CD1c-positive myeloid dendritic cell (primary cell): ENCODE measurements around the gene POTEJ.
"Not testable (repeated sequence)": the region's sequence is repeated elsewhere in the genome, so short reads cannot be mapped to it uniquely, and the experiment has no call there.

Experiments
- DNase-seq: peaks from one replicate; pipeline ENCODE4 v3.0.0-alpha.2; 2016; ENCODE audit errors: extremely low spot score

The POTEJ gene

DNA sequence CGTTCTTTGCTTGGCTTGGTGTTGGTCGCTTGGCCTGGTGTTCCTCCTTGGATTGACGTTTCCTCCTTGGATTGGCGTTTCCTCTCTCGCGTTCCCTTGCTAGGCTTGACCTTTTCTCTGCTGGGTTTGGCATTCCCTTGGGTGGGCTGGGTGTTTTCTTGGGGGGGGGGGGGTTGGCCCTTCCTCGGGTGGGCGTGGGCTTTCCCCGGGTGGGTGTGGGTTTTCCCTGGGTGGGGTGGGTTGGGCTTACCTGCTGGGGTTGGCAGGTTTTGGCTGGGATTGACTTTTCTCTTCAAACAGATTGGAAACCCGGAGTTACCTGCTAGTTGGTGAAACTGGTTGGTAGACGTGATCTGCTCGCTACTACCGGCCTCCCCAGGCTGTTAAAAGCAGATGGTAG, at the start of gene POTEJ:
TSS of gene POTEJ (plus strand) at position 301 of the 400 bp plus-strand sequence. CDS start at position 394, 93 bp downstream.
- not testable (repeated sequence) for DNase-seq

DNA sequence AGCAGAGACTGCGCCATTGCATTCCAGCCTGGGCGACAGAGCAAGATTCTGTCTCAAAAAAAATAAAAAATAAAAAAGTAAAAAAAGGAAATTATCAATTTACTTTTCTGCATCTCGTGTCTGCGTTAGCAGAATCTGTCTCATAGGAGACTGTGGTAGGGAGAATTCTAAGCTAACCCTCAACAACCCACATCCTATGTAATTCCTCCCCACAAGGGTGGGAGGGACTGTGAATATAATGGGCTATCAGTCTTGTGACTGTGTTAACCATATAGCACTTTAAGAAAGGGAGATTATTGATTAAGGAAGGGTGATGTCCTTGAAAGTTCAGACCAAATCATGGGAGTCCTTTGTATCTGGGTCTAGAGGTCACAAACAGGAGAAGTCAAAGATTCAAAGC, 45.1 kb upstream of the POTEJ start:
- DNase-seq = not testable (repeated sequence)

DNA sequence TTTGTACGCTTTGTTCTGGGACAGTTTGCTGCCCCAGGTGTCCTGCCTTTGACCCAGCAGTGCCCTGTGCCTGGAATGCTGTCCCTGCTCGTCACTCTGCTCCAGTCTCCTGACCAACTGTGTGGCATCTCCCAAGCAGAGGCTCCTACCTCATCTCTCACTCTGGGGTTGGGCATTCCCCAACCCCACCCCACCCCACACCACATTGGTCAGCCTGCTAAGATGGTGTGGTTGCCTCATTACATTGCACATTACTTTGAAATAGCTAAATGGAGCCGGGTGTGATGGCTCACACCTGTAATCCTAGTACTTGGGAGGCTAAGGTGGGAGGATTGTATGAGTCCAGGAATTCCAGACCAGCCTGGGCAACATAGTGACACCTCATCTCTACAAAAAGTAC, 39.3 kb upstream of the POTEJ start:
- DNase-seq = not testable (repeated sequence)

DNA sequence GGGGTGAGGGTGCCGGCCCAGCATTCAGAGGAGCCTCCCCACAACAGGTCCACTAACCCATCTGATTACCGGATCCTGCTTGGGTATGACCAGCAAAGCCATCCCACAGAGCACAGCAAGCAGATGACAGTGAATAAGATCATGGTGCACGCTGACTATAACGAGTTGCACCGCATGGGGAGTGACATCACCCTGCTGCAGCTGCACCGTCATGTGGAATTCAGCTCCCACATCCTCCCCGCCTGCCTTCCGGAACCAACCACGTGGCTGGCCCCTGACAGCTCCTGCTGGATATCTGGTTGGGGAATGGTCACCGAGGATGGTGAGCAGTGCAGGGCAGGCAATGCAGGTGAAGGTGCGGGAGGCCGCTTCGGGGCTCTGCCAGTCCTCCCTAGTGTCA, 37.0 kb upstream of the POTEJ start:
- not testable (repeated sequence) for DNase-seq

DNA sequence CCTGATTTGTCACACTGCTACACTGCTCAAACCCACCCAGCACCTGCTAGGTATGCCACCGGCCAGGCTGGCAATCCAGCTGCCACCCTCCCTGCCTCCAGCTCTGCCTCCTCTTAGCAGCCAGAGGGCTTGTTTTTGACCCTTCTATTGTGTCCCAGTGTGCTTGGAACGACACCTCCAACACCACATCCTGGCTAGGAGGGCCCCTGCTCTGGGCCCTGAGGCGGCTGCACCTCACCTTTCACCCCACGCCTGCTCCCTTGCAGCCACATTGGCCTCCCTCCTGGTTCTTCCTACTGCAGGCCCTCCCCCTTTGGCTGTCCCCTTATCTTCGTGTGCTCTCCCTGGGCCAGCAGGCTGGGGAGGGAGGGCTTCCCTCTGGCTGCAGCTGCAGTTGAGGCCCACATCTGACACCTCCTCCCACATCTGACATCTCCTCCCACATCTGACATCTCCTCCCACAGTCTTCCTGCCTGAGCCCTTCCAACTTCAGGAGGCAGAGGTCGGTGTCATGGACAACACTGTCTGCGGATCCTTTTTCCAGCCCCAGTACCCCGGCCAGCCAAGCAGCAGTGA, 34.9 kb upstream of the POTEJ start:
- DNase-seq = not testable (repeated sequence)

DNA sequence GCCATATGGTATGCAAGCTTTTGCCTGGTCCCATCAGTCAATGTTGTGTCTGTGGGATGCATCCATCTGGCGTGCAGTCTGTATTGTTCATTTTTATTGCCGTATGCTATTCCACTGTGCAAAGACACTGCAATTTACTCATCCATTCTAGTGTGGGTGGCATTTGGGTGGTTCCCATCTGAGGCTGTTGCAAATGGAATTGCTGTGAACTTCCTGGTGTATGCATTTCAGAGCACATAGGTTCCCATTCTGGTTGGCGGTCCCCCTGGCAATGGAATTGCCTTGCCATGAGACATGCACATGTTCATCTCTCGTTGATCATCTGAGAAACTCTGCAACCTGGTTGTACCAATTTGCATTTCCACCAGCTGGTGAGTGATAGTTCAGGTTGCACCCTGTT, 33.7 kb upstream of the POTEJ start:
- DNase-seq = not testable (repeated sequence)

DNA sequence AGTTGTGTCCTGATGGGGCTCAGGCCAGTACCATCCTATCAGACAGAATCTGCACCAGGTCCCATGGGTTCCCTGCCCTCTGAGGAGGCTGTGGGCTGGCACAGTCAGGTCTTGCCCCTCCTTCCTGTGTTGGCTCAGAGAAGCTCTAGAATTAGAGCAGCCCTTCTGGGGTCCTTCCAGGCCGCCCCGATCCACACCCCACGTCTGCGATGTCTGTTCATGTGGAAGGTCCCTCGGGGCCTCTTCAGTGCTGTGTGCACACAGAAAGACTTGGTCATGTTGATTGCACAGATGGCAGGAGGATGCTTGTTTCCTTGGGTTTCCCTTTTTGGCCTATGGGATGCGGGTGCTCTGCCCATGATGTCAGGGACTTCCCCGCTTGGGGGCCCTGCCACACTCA, 32.1 kb upstream of the POTEJ start:
- DNase-seq = not testable (repeated sequence)

DNA sequence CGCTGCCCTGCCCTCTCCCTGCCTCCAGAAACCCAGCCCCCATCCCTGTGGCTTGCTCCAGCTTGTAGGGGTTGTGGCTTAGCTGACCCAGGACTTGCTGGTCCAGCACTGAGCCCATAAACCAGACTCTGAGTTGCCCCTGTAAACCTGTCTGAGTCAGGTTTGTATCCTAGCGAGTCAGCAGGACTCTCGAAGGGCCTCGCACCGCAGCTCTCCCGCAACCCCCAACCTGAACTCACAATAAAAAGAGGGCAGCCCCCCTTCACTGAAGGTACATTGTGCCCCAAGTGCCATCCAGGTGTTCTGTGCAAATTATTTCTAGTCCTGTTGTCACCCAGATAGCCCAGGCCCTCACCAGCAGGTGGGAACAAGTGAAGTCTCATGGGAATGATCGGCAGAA, 29.7 kb upstream of the POTEJ start:
- DNase-seq = not testable (repeated sequence)

DNA sequence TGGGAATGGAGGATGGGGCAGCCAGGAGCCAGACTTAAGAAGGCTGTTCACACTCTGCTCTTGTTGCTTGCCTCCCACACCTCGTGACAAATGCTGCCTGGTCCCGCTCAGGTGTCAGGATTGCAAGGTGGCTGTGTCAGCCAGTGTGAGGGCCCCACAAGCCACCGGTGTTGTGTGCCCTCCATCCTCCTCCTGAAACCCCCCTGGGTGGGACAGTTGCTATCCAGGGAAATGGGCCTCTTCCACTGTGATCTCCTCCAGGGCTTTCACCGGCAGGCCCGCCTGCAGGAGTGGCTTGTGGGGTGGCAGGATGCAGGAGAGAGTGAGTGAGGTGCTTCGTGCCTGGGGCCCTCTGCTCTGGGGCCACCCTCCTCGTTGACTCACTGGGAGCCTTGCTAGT, 28.3 kb upstream of the POTEJ start:
- DNase-seq = not testable (repeated sequence)

DNA sequence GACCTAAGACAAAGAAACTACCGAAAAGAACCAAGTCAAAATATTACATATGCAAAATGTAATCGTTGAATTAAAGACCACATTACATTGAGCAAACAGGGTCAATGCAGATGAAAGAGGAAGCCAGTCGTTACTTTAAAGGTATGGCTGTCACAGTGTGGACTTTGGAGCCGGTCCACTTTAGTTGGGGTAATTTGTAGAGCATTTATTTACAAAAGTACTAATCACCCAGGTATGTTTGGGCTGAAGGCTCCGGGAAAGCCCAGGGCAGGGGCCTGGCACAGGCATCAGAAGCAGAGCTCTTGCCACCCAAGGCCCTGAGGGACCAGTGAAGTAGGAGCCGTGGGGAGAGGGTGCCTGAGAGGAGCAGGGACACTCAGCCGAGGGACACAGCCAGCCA, 27.7 kb upstream of the POTEJ start:
- DNase-seq = not testable (repeated sequence)

DNA sequence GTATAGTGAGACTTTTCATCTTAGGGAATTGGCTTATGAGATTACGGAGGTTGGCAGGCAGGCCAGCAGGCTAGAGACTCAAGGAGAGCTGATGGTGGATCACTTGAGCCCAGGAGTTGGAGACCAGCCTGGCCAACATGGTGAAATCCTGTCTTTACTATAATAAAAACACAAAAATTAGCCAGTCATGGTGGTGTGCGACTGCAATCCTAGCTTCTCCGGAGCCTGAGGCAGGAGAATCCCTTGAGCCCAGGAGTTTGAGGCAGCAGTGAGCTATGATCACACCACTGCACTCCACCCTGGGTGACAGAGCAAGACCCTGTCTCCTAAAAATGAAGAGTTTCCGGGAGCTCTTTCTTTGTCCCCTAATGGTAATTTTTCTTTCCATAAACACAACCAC, 26.5 kb upstream of the POTEJ start:
- not testable (repeated sequence) for DNase-seq

DNA sequence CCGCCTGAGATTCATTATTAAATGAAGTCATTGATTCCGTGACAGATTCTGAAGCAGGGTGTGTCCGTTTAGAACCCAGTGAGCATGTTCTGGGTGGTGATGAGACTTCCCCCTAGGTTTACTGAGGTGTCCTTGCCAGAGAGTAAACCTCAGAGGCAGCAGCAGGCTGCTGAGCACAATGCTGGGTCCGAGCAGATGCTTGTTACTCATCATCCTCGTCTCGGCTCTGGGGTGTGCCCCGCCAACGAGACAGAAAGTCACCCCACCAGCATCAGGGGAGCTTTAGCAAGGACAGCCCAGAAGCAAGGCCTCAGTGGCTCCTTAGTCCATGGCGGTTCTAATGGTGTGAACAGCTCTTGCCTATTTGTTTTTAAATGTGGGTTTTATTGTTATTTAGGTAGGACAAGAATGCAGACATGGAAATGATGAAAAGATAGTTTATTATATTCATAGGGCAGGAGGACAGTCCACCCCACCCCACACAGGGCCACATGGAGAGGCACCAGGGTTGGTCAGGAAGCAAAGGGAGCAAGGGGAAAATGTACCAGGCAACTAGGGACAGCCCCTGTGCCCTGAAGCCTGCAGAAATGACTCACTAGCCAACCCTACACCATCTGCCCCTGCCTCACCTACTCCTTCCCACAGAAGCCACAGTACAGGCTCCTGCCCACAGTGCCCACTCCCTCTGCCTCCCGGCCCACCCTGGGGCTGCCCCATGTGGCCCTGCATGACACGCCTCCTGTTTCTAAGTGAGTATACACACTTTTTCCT, 22.4 kb upstream of the POTEJ start:
- not testable (repeated sequence) for DNase-seq

DNA sequence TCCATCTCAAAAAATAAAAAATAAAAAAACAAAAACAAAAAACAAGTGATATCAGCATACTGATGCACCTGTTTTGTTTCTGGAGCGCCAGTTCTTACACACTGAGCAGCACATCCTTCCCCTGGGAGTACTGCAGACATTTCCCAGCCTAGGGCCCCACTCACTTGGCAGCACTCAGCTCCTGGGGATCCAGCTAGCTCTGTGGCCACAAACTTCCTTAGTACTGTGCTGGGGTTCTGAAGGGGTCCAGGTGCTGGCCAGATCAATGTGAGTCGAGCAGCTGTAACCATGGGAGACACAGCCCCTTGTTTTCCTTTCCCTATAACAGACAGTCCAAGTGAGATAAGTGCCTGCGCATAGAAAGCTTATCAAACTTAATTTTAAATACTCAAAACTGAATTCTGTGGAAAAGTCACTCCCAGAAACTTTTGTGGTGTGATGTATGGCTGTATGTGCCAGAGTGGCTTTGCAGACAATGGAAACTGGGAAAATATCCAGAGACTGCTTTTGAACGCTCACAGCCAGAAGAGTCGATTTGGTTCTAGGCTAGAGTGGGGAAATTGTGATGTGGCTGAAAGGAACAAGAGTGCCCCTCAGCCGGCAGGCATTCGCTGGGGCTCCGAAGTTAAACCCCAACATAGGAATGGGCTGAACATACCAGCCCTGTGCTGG, 20.9 kb upstream of the POTEJ start:
- not testable (repeated sequence) for DNase-seq

DNA sequence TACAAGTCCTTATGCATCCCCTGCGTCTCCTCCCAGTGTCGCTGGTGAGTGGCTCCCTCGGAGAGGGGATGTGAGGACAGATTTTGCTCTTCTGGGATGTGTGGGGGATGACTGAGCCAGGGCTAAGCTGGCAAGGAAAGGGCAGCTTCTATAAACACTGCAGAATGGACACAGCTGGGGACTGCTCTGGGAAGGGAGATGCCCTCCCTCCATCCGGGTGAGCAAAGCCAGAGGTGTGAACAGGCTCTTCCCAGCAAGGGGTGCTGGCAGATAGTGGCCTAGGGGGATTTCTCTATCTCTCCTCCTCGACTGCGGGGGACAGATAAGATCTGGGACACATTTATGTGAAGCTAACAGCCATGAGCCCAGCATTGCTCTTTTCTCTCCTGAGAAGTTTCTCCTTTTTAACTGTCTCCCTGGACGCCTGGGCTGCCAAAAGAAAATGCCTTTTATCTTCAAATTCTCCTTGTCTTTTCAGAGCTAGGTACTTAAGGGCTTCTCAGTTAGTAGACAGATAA, 20.3 kb upstream of the POTEJ start:
- DNase-seq = not testable (repeated sequence)

DNA sequence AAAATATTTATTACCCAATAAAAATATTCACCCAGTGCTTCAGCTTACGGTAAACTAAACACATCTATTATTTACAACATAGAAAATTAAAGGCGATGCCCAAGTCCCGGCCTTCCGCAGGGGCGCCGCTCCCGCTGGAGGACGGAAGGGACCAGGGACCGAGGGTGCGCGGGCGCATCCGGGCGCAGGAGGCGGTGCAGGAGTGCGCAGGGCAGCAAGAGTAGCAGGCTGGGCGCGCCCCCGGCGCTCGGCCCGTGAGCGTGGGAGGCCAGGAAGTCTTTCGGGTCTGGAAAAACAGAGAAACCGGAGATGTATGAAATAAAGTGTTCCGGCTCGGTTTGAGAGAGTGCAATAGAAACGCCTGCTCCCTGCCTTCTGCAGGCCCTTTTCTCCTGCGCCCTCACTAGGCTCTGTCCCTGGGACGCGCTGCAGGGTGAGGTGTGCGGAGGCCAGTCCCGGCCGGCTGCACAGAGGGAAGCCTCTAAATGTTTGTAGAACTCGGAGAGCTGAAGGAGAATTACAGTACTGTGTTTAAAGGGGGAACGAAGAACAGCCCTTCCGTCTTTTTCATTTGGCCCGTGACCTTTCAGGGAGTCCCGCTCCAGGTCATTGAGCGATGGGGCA, 18.3 kb upstream of the POTEJ start:
- DNase-seq = not testable (repeated sequence)

DNA sequence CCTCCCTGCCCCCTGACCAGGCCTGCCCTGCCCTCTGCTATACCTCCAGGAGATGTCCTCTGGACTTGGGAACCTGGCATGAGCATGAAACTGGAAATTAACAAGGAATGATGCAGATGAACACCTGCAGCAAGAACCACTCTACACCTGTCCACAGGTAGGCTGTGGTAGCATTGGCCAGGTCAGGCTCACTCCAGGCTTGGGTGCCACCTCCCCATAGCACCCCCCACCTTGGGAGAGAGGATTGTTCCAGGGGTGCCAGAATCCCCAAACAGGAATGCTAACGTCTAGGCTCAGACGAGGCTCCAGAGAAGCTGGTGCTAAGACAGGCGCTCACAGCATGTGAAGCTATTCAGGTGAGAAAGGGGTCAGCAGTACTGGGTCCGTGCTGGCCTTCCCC, 17.2 kb upstream of the POTEJ start:
- DNase-seq = not testable (repeated sequence)

DNA sequence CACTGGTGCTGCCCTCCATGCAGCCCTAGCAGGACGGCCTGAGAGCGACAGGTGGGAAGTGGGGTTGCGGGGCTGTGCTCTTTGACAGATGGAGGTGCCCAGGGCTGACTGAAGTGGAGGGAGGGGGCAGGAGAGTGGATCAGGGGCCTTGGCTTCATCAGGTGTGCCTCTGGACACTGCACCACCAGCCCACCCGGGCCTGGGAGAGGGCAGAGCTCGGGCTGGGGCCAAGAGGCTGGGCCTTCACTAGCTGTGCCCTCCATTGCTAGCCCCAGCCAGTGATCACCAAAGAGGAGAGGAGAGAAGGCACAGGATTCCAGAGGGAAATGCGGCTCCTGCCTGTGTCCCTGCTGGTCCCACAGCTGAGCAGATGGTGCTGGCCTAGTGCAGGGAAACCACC, 14.5 kb upstream of the POTEJ start:
- not testable (repeated sequence) for DNase-seq

DNA sequence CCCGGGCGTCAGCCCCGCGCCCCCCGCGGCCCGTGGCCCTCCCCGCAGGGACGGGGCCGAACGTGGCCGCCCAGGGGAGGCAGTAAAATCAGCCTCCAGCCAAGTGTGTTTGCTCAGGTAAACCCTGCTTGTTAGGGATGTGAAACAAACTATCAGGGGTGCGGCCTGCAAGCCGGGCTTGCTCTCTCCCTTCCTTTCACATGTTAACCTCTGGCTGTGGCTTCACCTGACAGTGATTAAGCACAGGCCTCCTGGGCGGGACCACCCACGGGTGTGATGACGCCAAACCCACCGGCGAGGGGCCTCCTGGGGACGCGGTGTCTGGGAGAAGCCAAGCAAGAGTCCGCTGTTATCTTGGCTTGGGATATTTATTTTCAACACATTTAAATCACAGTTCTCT, 13.2 kb upstream of the POTEJ start:
- DNase-seq = not testable (repeated sequence)

DNA sequence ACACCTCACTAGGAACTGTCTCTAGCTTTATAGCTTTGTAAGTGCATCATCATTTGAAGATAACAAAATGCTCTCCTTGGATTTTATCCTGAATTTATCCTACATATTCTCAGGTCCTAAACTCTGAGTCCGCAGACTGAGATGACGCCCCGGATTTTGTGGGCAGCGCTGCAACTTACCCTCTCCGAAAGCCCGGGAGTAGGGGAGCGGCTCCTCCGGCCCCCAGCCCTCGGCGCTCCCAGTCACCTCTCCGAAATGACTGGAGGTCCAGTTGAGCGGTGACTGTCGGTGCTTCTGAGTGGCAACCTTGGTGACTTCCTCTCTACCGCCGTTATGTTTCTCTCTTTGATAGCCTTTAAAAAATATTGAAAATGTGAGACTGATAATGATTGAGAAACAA, 12.8 kb upstream of the POTEJ start:
- not testable (repeated sequence) for DNase-seq

DNA sequence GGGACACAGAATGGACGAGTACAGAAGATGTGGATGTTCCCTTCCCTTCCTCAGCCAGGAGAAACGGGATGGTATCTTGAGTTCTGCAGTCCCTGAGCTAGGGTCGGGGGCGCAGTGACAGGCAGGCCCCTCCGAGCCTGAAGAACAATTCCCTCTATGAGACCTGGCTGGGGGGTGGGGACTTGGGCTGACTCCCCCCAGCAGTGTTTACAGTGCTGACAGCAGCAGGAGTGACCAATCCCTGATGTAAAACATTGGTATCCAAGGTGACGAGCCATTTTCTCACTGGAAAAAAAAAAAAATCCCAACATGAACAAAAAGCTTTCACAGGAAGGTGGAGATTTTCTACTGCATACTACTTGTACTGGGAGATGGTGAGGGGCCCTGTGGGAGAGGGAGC, 11.8 kb upstream of the POTEJ start, which contains the start of gene CFC1:
TSS of gene CFC1 (minus strand) at position 183 of the 400 bp plus-strand sequence. CDS start 288 bp downstream, outside the sequence.
- not testable (repeated sequence) for DNase-seq

DNA sequence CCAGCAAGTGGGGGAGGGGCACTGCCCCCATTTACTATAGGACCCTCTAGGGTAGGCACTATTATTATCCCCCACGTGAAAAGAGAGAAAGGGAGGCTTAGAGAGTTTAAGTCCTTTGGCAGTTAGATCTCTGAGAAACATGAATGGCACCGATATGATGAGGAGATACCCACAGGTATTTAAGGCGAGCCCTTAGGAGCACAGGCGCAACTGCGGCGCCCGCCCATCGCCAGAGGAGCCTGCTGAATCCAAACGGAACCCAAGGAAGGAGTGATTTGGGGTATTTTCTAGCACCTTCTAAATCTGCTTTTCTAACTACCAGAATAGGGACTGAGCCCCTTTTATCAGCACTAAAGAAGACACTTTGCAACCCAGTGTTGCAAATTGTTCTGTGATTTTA, 11.3 kb upstream of the POTEJ start:
- not testable (repeated sequence) for DNase-seq
